Subcutaneous adipose tissue (tissue), 4 donors: ENCODE results near the gene LRP4. TPM values are rescaled to one million over a fixed set of nuclear protein-coding genes. Genes with fewer than 3 reads are reported as not detected.

ENCODE experiments used
- CTCF ChIP-seq: fragments of 450-650 bp; IDR thresholded peaks from one replicate; pipeline ENCODE4 v1.5.1; 2016; ENCODE audit warnings: low read depth, mild to moderate bottlenecking, control low read depth, antibody characterized with exemption, moderate library complexity
- total RNA-seq, 4 donors: library from RNA; depleted of rRNA; stranded (reverse); fragments of >200 nt; gene quantifications; one replicate each; pipeline ENCODE4 v1.1.0, GENCODE V29; 2016

LRP4 gene
- total RNA-seq, 4 donors from 2014 or later, result 2.9 to 5.1 (median 3.8) TPM

- no peak for TF ChIP-seq CTCF
Measured at GRCh38 chr11:46832511-46833214, 85.7 kb downstream of the LRP4 start.

DNA sequence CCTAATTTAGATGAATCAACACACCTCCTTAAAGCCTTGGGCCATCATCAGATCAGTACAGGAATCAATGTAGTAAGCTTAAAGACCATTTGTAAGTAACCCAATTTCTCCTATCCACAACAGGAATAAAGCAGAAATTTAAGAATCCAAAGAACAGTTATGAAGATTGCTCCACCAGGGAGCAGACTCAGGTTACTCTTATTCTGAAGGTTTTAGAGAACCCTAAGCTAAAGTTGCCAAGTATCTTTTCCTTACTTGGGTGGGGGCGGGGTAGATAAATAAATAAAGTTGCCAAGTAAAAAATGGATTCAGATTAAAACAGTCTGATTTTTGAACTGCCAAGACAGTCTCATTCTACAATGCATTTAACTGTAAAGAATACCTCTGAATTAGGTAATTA lies 90.4 kb downstream of the LRP4 start:
- no peak for TF ChIP-seq CTCF

DNA sequence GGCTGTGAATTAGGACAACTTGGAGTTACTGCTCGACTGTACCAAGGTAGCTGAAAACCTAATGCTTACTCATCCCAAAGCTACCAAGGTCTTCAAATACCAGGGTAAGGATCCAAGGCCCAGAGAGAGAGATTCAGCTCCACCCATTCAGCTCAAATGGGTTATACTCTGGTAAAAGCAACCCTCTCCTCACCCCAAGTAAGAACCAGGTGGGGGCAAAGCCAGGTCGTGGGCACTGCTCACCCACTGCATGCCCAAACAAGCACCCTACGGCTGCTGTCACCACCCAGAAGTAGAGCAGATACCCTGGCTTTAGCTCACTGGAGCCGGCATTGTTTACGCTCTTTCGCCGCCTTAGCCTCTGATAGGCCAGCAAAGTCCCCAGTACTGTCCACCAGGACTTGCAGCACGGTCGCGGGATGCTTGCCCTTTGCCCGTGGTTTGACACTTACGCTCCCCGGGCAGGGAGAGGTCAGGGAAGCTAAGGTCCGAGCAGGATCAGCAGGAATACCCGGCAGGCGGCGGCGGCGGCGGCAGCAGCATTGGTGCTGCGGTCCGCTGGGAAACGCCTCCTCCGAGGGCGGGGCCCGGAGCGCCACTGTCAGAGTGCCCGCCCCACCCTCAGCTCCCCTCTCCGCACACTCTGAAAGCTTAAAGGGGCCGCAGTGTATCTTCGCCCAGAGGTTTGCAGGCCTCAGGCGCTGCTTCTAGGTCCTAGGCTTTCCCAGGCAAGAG lies 91.9 kb downstream of the LRP4 start:
- TF ChIP-seq CTCF, result no peak

- TF ChIP-seq CTCF, result no peak
Measured at GRCh38 chr11:46808799-46809431, 109.4 kb downstream of the LRP4 start.

Other genes with a start within 250 kb of the LRP4 start
- gene ARHGAP1, start 217.9 kb downstream of the LRP4 start, total RNA-seq, result 10 to 100 TPM; 45.2 to 64.2 (median 52.9) TPM
- gene ZNF408, start 217.5 kb downstream of the LRP4 start, total RNA-seq, result 1 to 10 TPM; 1.6 to 7.5 (median 5.5) TPM
- not detected for gene F2, start 199.3 kb downstream of the LRP4 start, total RNA-seq
- 10 to 100 TPM; 30.7 to 42.3 (median 36.5) TPM for gene CKAP5, start 72.3 kb downstream of the LRP4 start, total RNA-seq
- gene CSTPP1, start 18.2 kb upstream of the LRP4 start, total RNA-seq, result 10 to 100 TPM in 3 of 4 donors, 1 to 10 TPM in 1; 5.3 to 14.8 (median 13.4) TPM